A549 (cell line): Measurements from ENCODE around the gene KIZ.

ENCODE experiments used
- CTCF ChIP-seq: fragments of >200 bp; sonication (Bioruptor Twin); formaldehyde crosslinking; IDR thresholded peaks from 3 replicates; pipeline ENCODE4 v1.5.1; 2016
- FOSL2 ChIP-seq, 2 experiments: fragments of 450-650 bp in 1 of 2; fragments of >200 bp in 1 of 2; sonication (Bioruptor Twin) in 1 of 2; formaldehyde crosslinking; IDR thresholded peaks; 2 replicates each; pipeline versions ENCODE4 v1.5.0 to v1.6.1; 2016 to 2020; ENCODE audit warnings: mild to moderate bottlenecking in 1 of 2, moderate library complexity in 1 of 2
- JUNB ChIP-seq: fragments of >200 bp; sonication (Bioruptor Twin); formaldehyde crosslinking; IDR thresholded peaks from 2 replicates; pipeline ENCODE4 v1.6.1; 2016
- RFX5 ChIP-seq: fragments of 450-650 bp; IDR thresholded peaks from 2 replicates; pipeline ENCODE4 v1.7.1; 2014; ENCODE audit warnings: antibody characterized with exemption, mild to moderate bottlenecking, moderate library complexity

- TF ChIP-seq JUNB (no peak), RFX5 (no peak), FOSL2 (IDR thresholded peaks at IDR 0.05) (no peak), FOSL2 (CRISPR knock-in tag; IDR thresholded peaks at IDR 0.05) (no peak), CTCF (no peak)
Measured at GRCh38 chr20:21180248-21180647, 54.4 kb downstream of the KIZ start.
